Fibroblast of skin of back (primary cell): ENCODE measurements around the gene CPT1A.

Source experiments
- DNase-seq: peaks from one replicate; pipeline ENCODE4 v3.0.0-alpha.2; 2013

CPT1A gene

GRCh38 chr11:68852628-68853027 lies 10.9 kb upstream of the CPT1A start:
- no peak for DNase-seq

GRCh38 chr11:68848429-68848828 lies 6.7 kb upstream of the CPT1A start:
- DNase-seq: no peak

- DNase-seq: no peak
Measured at GRCh38 chr11:68847395-68847794, 5.7 kb upstream of the CPT1A start.

DNA sequence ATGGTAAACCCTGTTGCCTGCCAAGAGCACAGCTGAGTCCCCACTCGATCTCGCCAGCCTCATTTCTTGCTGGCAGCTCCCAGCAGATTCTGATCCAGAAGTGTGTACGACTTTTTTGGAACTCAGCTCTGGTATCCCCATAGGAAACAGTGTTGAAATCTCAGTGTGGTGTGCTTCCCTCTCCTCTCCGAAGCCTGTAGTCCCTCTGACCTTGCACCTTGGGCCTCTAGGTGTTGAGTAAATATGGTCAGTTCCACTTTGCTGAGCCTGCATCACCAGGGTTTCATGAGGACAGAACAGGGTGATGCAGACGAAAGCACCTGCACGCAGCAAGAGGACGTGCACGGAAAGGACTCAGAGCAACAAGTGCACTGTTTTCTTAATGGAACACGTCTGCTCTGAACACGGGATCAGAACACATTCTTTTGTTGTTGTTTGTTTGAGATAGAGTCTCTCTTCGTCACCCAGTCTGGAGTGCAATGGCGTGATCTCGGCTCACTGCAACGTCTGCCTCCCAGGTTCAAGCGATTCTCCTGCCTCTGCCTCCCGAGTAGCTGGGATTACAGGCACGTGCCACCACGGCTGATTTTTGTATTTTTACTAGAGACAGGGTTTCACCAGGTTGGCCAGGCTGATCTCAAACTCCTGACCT lies 3.8 kb upstream of the CPT1A start:
- no peak for DNase-seq

DNA sequence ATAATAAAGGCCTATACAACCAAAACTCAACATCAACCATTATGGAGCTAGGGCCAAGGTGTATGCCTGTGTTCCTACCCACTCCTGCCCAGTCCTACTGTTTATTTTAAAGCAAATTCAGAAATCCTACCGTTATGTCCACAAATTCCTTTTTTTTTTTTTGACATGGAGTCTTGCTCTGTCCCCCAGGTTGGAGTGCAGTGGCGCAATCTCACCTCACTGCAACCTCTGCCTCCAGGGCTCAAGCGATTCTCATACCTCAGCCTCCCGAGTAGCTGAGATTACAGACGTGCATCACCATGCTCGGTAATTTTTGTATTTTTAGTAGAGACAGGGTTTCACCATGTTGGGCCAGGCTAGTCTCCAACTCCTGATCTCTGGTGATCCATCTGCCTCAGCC lies 3.1 kb upstream of the CPT1A start:
- no peak for DNase-seq

- DNase-seq: no peak
Measured at GRCh38 chr11:68844376-68844775, 2.7 kb upstream of the CPT1A start.

- DNase-seq: no peak
Measured at GRCh38 chr11:68843703-68844312, 2.1 kb upstream of the CPT1A start.

DNA sequence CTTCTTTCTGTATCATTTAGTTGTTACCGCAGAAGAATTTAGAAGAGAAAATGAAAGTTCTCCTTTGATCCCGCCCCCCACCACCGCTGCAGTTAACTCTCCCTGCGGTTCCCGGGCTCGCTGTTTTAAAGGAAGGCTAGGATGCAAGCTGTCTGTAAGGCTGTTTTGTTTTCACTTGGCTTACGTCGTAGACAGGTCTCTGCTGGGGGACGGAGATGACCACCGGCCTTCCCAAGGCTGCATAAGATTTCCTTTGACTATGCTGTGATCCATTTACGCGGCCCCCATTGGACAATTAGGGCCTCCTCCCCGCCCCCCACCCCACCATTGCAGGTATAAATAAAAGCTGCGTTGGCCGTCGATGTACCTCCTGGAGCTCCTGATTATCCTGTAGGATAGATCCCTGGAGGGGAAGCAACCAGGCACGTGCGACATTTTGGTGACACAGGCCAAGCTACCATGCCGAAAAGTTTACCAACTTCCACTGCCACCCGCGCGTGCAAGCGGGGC lies 1.4 kb upstream of the CPT1A start:
- DNase-seq: no peak

DNA sequence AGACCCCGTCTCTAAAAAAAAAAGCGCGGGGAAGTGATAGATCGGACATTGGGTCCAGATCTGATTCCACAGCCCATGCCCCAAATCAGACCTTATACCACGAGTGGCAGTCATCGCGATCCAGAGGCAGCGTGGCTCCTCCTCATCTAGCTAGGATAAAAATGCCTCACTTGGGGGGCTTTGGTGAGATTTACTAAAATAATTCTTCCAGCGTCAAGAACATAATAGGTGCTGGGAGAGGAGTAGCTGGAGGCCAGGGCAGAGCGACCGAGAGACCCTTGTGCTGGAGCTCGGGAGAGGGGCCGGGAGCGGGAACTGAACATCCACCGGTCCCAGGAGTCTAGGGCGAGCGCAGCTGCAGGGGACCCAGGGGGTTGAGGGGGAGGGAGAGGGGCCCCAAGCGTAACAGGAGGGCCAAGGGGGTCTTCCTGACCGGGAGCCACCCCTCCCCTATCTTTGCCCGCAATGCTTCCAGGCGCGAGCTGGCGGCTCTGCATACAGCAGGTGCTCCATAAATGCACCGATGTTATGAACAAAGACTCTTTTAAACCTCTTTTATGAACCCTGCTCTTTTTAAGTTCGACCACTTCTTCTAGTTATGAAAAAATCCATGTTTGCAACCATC lies 823 bp upstream of the CPT1A start:
- no peak for DNase-seq

- no peak for DNase-seq
Measured at GRCh38 chr11:68840661-68841653, 759 bp downstream of the CPT1A start.

DNA sequence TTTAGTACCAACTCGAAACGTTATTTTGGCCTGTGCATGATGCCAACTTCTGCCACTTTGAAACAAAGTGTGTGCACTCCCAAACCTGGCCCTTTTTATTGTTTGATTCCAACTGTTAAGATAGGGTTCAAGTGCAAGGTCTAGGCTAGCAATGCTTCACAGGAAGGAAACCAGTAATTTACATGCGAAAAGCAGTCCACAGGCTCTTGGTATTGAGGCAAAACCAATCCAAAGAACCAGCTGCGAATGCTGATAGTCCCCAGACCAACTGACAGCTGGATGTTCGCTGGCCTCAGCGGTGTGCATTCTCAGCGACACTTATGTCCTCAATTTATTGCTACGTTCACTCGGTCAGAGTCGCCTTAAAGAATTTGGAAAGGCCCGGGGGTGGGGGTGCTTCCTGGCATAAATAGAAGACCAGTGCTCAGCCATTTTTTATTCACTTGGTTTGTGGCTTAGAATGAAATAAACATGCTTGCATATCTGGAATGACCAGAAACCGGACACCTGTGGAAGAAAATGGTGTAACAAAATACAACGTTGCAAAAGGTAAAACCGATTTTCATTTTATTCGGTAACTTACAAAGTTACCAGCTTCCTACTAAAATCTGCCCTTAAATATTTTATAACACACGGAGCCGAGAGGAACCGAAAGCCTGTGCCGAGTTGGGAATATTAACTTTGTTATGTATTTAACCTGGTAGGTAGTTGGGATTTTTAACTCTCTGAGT lies 1.6 kb downstream of the CPT1A start:
- DNase-seq: peak; percentile 31

GRCh38 chr11:68839054-68839865 lies 2.5 kb downstream of the CPT1A start:
- DNase-seq: peak; percentile 94

DNA sequence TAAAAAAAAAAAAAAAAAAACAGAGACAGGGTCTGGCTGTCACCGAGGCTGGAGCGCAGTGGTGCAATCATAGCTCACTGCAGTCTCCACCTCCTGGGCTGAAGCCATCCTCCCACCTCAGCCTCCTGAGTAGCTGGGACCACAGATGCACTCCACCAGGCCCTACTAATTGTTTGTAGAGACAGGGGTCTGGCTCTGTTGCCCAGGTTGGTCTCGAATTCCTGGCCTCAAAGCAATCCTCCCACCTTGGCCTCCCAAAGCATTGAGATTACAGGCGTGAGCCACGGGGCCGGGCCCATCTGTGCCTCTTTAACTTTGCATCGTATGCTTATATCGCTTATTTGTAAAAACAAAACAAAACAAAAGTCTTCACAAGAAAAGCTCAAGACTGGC lies 3.1 kb downstream of the CPT1A start:
- no peak for DNase-seq

DNA sequence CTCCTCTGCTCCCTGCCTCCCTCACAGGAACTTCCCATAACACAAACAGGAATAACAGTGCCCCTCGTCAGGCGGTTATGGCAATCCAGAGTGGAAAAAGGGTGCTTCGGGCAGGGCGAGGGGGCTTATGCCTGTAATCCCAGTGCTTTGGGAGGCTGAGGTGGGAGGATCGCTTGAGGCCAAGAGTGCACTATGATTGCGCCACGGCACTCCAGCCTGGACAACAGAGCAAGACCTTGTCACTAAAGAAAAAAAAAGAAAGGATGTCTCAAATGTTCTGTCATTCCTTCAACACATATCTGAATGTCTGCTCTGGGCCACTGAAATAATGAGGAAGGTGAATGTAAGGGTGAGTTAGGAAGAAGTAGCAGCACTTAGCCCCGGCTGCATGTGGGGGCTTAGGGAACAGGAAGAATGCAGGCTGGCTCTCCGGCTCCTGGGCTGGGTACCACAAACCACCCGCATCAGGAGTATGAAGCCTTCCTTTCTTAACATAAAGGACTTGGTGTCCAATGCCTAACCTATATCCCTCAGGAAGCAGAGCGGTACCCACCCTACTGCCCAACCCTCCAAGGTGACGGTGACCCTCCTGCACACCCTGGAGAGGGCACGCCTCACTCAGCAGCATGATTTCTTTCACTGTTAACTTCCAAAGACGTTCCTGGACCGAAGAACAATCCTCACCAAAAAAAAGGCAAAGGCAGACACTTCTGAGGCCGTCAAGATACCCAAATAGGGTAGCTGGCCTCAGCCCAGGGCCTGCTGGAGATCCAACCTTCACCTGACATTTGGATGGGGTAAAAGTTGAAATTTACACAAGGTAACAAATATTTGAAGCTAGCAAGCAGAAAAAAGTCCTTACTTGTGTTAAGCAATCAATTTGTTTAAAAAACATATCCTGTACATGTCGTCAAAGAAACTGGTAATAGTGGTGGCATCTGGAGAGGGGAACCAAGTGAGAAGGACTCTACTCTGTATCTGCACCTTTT lies 3.8 kb downstream of the CPT1A start:
- no peak for DNase-seq

- no peak for DNase-seq
Measured at GRCh38 chr11:68835749-68836148, 6.0 kb downstream of the CPT1A start.

DNA sequence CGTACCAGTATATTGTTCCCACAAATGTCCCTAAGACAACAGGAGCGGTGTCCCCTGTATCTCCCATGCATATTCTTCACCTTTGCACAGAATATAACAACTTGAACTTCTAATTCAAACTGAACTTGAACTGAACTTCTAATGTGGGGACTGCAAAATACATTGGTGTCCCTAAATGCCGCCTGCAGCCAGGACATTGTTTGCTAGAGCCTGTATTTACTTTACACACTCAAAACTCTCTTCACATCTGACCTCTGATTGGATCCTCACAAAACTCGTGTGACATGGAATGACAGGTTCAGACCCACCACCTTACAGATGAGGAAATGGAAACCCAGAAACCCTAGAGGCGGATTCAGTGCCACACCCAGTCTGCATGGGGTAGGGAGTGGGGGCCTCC lies 6.4 kb downstream of the CPT1A start:
- DNase-seq: no peak

GRCh38 chr11:68832476-68833181 lies 9.1 kb downstream of the CPT1A start:
- DNase-seq: no peak

DNA sequence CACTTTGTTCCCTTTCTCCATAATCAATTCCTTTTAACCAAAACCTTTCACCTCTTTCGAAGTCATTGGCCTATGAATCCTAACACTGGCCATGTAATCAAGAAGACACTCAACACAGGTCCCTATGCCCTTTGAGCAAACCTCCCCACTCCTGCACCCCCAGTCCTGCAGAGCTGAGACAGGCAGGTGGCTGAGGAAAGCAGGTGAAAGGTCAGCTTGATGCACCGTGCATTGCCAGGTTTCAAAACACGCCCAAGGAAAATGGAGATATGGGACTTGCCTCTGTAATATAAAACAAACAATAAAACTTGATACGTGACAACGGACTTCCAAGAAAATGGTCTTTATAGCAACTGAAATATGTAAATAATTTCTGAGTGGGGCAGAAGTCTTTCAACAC lies 10.6 kb downstream of the CPT1A start:
- DNase-seq: no peak

GRCh38 chr11:68829581-68829980 lies 12.1 kb downstream of the CPT1A start:
- DNase-seq: no peak
